NCI-H345 (cell line): ENCODE measurements around the gene CTNNA2.

ENCODE experiments used
- DNase-seq: peaks from one replicate; lab custom pipeline; 2025; lab: John Stamatoyannopoulos, UW

The CTNNA2 gene

DNA sequence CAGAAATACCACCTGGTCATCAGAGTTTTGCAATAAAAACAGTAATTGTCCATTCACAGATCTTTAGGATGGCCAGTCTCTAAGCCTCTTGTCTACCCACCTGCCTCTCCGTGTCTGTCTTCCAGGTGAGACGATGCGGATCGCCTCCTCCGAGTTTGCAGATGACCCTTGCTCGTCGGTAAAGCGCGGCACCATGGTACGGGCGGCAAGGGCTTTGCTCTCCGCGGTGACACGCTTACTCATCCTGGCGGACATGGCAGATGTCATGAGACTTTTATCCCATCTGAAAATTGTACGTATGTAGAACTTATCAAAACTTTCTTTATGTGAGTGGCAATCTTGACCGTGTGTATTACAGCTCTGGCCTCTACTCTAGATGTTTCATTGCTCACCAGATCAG lies 345.0 kb downstream of the CTNNA2 start:
- DNase-seq, result no peak

GRCh38 chr2:79860228-79861058 lies 347.6 kb downstream of the CTNNA2 start:
- peak; percentile 18 for DNase-seq

DNA sequence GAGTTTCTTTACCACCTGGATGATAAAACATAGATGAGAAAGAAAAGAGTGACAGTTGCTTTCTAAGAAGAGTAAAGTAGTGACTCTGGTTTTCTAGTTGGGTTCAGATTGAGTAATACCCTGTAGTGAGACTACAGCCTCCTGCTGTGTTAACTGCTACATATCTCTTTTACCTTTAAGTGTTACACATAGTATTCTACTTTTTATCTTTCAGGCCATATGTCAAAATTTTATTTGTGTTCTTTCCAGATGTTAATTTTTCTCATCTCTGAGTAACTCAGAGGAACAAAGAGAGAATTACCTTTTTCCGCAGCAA lies 348.2 kb downstream of the CTNNA2 start:
- no peak for DNase-seq

GRCh38 chr2:79862756-79863155 lies 349.9 kb downstream of the CTNNA2 start:
- DNase-seq, result no peak

DNA sequence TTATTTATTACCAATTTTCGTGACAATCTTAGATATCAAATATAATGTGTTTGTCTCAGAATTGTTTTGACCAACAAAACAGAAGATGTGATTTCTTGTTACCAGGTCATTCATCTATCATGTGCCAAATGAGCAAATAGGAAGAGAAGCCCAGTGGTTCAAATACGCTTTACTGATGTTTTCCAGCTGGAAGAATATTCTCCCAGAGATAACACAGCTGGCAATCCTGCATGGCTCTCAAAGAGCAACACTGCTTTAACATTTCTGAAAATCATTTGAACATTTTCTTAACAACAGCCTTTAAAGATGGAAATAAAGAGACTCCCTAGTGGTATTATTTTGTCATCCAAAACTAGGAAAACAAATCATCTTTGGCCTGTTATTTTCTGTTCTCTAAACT lies 359.8 kb downstream of the CTNNA2 start:
- no peak for DNase-seq

- DNase-seq, result no peak
Measured at GRCh38 chr2:79874015-79874414, 361.2 kb downstream of the CTNNA2 start.

- peak; percentile 1 for DNase-seq
Measured at GRCh38 chr2:79876430-79876829, 363.6 kb downstream of the CTNNA2 start.

GRCh38 chr2:79882548-79882947 lies 369.7 kb downstream of the CTNNA2 start:
- no peak for DNase-seq

- peak; percentile 60 for DNase-seq
Measured at GRCh38 chr2:79887747-79888374, 375.0 kb downstream of the CTNNA2 start.

DNA sequence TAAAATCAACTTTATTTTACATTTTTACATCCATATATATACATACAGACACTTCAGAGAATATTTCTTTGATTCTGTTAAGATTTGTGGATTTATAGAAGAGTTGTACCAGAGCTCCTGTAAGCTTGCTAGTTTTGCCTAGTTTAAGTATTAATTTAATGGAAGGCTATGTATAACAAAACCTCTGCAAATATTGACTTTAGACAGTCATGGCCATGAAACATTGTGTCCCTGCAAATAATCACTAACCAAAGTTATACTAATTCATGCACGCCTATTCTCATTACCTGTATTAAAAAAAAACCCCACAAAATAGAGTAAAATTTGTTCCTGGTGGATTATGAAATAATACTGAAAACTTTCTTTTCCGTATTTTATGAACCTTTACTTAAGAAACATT lies 379.3 kb downstream of the CTNNA2 start:
- no peak for DNase-seq

GRCh38 chr2:79899196-79899595 lies 386.3 kb downstream of the CTNNA2 start:
- no peak for DNase-seq

DNA sequence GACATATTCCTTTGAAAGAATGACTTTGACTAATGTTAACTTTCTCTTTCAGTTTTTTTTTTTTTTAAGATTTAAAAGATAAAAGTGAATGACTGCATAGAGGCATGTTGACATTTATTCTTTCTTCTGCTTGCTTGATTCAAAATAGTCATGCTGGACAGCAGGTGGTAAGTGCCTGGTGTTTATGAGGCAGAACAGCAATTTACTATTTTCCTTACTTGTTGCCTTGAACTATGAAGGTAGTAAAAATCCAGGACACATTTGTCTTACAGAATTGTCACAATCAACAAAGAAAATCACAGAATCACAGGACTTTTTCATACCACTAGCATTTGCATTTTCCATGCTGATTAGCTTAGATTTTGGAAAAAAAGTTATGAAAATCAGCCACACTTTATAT lies 388.3 kb downstream of the CTNNA2 start:
- DNase-seq, result no peak

DNA sequence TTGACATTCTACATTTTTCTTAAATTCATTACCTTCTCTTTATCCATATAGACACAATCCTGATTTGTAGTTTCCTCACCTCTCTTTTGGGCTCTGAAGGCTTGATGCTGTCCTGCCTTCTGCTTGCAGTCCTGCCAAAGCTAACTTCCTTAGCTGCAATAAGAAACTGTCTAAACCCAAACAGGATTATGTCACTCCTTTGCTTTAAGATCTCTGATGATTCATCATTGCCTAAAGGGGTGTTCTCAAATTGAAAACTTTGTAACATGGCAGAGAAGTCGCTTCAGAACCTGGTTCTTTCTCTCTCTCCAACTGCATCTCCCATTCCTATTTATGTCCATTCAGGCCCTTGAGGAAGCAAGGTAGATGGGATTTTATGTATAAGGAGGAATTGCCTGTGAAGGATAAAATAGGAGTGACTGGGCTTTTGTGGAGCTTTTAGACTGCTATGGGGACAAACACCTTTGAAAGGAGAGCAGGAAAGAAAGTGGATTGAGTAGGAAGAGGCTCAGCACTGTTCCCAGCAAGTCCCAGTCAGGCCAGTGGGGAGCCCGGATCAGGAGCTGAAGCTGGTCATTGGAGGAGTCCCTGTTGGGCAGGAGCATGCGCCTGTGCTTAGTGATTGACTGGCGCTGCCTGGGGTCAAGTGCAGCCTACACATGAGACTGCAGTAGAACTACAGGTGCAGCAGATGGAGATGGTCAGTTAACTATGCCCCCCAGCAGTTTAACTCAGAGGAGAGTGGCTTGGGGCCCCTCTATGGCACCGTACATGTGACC lies 390.6 kb downstream of the CTNNA2 start:
- DNase-seq, result no peak

DNA sequence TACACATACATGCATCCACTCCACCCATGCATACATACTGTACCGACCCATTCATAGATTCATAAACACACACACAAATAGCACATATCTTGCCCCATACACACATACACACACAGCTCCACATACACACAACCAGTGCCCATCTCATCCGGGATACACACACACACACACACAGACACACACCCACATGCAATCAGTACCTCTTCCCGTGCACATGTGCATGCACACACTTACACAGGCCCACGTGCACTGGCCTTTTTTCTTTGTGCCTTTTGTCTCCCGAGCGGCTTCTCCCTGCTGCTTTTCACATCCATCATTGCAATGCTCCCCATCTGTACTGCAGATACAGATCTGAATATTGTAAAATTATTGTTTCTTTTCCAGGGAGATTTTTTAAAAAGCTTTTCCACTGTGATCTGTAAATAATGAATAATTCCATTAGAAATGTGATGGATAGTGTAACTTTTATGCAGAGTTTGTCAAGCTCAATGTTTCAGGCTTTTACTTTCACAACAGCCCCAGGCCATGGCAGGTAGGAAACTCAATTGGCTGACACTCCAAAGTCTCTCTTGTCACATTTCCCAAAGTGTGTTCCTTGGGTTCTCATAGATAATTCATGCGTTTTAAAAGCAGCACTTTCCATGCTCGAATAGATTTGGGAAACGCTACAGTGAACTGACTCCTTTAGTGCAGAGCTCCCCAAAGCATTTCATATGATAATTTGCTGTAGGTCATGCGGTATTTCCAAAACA lies 393.5 kb downstream of the CTNNA2 start:
- DNase-seq, result no peak

DNA sequence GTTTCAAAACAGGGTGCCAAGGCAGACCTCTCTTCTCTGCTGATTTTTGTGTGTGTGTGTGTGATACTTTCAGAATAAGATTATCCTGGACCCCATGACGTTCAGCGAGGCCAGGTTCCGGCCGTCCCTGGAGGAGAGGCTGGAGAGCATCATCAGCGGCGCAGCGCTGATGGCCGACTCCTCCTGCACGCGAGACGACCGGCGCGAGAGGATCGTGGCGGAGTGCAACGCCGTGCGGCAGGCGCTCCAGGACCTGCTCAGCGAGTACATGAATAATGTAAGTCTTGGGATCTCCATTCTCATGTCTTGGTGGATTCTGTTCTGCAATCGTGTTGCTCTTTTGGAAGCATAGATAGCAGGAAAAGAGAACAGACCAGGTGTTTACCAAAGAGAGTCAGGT lies 396.7 kb downstream of the CTNNA2 start:
- no peak for DNase-seq

DNA sequence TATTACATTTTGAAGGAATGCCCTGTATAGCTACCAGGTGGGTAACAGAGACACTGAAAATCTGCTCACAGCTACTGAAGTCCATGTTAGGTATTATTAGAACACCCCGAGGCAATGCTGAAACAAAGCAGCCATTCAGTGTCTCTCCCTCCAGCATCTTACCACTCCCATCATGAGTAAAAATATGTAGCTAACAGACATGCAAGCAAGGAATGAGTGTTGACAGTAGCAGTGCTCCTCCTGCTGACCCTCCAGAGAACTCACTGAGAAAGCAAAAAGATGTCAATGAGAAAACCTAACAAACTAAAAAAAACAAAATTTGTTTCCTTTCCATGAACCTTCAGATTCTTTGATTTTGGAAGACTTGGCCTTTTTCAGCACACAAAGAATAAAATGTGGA lies 397.8 kb downstream of the CTNNA2 start:
- no peak for DNase-seq

DNA sequence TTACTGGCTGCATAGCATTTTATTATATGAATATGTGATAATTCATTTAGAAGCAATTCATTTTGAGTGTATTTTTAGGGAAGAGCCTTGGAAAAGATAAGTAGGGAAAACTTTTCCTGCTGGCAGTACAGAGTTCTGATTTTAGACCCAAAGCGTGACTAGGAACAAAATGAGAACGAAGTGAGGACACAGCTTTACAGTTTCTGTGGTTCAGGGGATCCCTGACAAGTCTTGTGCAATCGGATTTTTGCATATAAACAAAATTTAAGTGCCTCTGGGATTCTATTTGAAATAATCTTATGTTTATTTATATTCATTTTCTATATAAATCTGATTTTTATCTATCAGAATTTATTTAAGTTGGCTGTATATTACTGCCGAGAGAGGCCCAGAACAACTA lies 402.6 kb downstream of the CTNNA2 start:
- DNase-seq, result no peak

GRCh38 chr2:79916285-79916684 lies 403.4 kb downstream of the CTNNA2 start:
- DNase-seq, result no peak

- DNase-seq, result no peak
Measured at GRCh38 chr2:79920512-79921076, 407.7 kb downstream of the CTNNA2 start.

DNA sequence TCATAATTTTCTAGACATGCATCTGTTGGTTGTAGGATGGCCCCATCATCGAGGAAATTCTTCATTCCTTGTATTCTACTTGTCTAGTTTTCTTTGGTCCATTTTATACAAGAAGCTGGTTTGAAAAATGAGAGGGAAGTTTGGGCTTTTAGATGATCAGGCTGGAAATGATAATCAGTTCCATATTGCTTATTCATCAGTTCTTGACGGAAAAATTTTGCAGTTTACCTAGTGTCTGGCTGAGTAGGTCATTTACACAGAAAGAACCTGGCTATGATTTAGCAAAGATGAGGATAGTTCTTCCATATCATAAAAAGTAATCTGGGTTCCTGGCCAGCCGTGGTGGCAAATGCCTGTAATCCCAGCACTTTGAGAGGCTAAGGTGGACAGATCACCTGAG lies 416.8 kb downstream of the CTNNA2 start:
- no peak for DNase-seq

- DNase-seq, result no peak
Measured at GRCh38 chr2:79935046-79935732, 422.3 kb downstream of the CTNNA2 start.
